ENCODE results near the gene HDGF.
A peak's percentile ranks its signal among the peaks of the same experiment; 100 is the strongest.

HDGF gene

GRCh38 chr1:156741481-156741983 is 9.9 kb downstream of the HDGF start:
- no peak for DNase-seq
- intact Hi-C loops (cut with DNase I; ENCODE audit: low total_unique reads) = no loop called here
- peaks cover 0 to 41% (median 28%) of the 10 kb centered on the region in 4 donors for H3K4me1 ChIP-seq
- peaks cover 21 to 51% (median 44%) of the 10 kb centered on the region in 3 donors for H3K36me3 ChIP-seq
- H3K4me3 ChIP-seq = peak overlapping the region; percentile 28 to 64
- no peaks in the 10 kb centered on the region for H3K27me3 ChIP-seq
- peak overlapping the region; percentile 80 to 83 for H3K27ac ChIP-seq
- no peaks in the 10 kb centered on the region for H3K9me3 ChIP-seq
- no peak for TF ChIP-seq CTCF (IDR thresholded peaks at IDR 0.05)

GRCh38 chr1:156740741-156741480 is 10.6 kb downstream of the HDGF start, which contains the start of gene MRPL24:
TSS of gene MRPL24 (minus strand) at chr1:156741088. CDS start at chr1:156738704, 2,384 bp downstream.
- no peaks in the 10 kb centered on the region for H3K27me3 ChIP-seq
- no peaks in the 10 kb centered on the region for H3K9me3 ChIP-seq
- H3K4me1 ChIP-seq = peaks cover 0 to 35% (median 21%) of the 10 kb centered on the region in 4 donors
- TF ChIP-seq CTCF (IDR thresholded peaks at IDR 0.05) = no peak
- DNase-seq = peak; percentile 99
- H3K36me3 ChIP-seq = peaks cover 21 to 57% (median 48%) of the 10 kb centered on the region in 3 donors
- peak within 1 kb of the TSS; percentile 80 to 83 for H3K27ac ChIP-seq
- peak within 1 kb of the TSS; percentile 64 to 71 for H3K4me3 ChIP-seq
- intact Hi-C loops (cut with DNase I; ENCODE audit: low total_unique reads) = no loop called here

- Histone ChIP-seq H3K36me3 (peaks cover 26 to 62% (median 48%) of the 10 kb centered on the region in 3 donors), H3K4me1 (peaks cover 0 to 29% (median 16%) of the 10 kb centered on the region in 4 donors), H3K27me3 (no peaks in the 10 kb centered on the region), H3K9me3 (no peaks in the 10 kb centered on the region), H3K27ac (peak overlapping the region; percentile 62 to 76), H3K4me3 (peak overlapping the region; percentile 64 to 71)
- DNase-seq = no peak
- TF ChIP-seq CTCF (IDR thresholded peaks at IDR 0.05) = no peak
- intact Hi-C loops (cut with DNase I; ENCODE audit: low total_unique reads) = no loop called here
Measured at GRCh38 chr1:156740237-156740740, 11.2 kb downstream of the HDGF start.

- Histone ChIP-seq H3K4me1 (peaks cover 0 to 19% (median 12%) of the 10 kb centered on the region in 4 donors), H3K27ac (no peak overlapping the region), H3K4me3 (no peak overlapping the region), H3K36me3 (peaks cover 25 to 60% (median 35%) of the 10 kb centered on the region in 3 donors), H3K27me3 (no peaks in the 10 kb centered on the region), H3K9me3 (no peaks in the 10 kb centered on the region)
- intact Hi-C loops (cut with DNase I; ENCODE audit: low total_unique reads) = no loop called here
- TF ChIP-seq CTCF (IDR thresholded peaks at IDR 0.05) = no peak
- no peak for DNase-seq
Measured at GRCh38 chr1:156738916-156739315, 12.6 kb downstream of the HDGF start.

- no peaks in the 10 kb centered on the region for H3K9me3 ChIP-seq
- peaks cover 22 to 60% (median 30%) of the 10 kb centered on the region in 3 donors for H3K36me3 ChIP-seq
- DNase-seq = no peak
- peaks cover 0 to 19% (median 12%) of the 10 kb centered on the region in 4 donors for H3K4me1 ChIP-seq
- H3K4me3 ChIP-seq = no peak overlapping the region
- no peak for TF ChIP-seq CTCF (IDR thresholded peaks at IDR 0.05)
- no peaks in the 10 kb centered on the region for H3K27me3 ChIP-seq
- intact Hi-C loops (cut with DNase I; ENCODE audit: low total_unique reads) = no loop called here
- no peak overlapping the region for H3K27ac ChIP-seq
Measured at GRCh38 chr1:156738407-156738806, 13.1 kb downstream of the HDGF start.
